Sigmoid colon (tissue), 7 donors: ENCODE data around the gene SPATA20. TPM values are rescaled to one million over a fixed set of nuclear protein-coding genes. Genes with fewer than 3 reads are reported as not detected.

Source experiments
- DNase-seq: peaks from one replicate; pipeline ENCODE4 v3.0.0-alpha.2; 2019
- H3K27ac ChIP-seq, 4 donors: fragments of 200-600 bp; sonication (generic); one replicate each; pipeline ENCODE4 v1.5.1; 2016 to 2019; ENCODE audit warnings: mild to moderate bottlenecking in 1 of 4
- H3K27me3 ChIP-seq, 3 donors: fragments of 200-600 bp; sonication (generic); one replicate each; pipeline ENCODE4 v1.5.1; 2019; ENCODE audit warnings: mild to moderate bottlenecking in 1 of 3
- H3K36me3 ChIP-seq, 4 donors: fragments of 200-600 bp; sonication (generic); one replicate each; pipeline ENCODE4 v1.5.1; 2016 to 2019
- H3K4me1 ChIP-seq, 4 donors: fragments of 200-600 bp; sonication (generic); one replicate each; pipeline ENCODE4 v1.5.1; 2017 to 2019
- H3K4me3 ChIP-seq, 4 donors: fragments of 200-600 bp; sonication (generic); one replicate each; pipeline ENCODE4 v1.5.1; 2017 to 2019; ENCODE audit warnings: mild to moderate bottlenecking in 2 of 4, moderate library complexity in 1 of 4
- H3K9me3 ChIP-seq, 4 donors: fragments of 200-600 bp in 3 of 4; sonication (generic) in 3 of 4; one replicate each; pipeline versions ENCODE4 v1.5.1 to v1.6.1; 2013 to 2019
- EP300 ChIP-seq, 4 donors: sonication (generic); formaldehyde crosslinking; IDR thresholded peaks; one replicate each; pipeline ENCODE4 v1.6.1; 2017; ENCODE audit warnings: antibody characterized with exemption in 4 of 4
- POLR2A ChIP-seq, 2 donors: fragments of 450-650 bp; IDR thresholded peaks; one replicate each; pipeline ENCODE4 v1.6.1; 2016; ENCODE audit warnings: antibody characterized with exemption in 2 of 2, mild to moderate bottlenecking in 2 of 2, moderate library complexity in 2 of 2
- POLR2AphosphoS5 ChIP-seq, 4 donors: sonication (generic); formaldehyde crosslinking; IDR thresholded peaks; one replicate each; pipeline ENCODE4 v1.6.1; 2017; ENCODE audit warnings: antibody characterized with exemption in 4 of 4
- WGBS, 2 donors: extraction: QIAGEN DNeasy Blood & Tissue Kit; methylation state at CpG; one replicate each; pipeline ENCODE4 v1.1.7; 2013; 5-methylcytosine and 5-hydroxymethylcytosine counted together
- intact Hi-C: fragments of 100-400 bp; cut with DNase I; formaldehyde crosslinking; loops from one replicate; pipeline ENCODE4 v1.15.1; 2023
- polyA plus RNA-seq, 3 donors: library from polyadenylated mRNA; stranded (reverse); fragments of 200-250 nt; gene quantifications; one replicate each; pipeline ENCODE4 v1.2.3, GENCODE V29; 2013
- total RNA-seq, 4 donors: library from RNA; depleted of rRNA; stranded (reverse); fragments of >200 nt; gene quantifications; one replicate each; pipeline ENCODE4 v1.1.0, GENCODE V29; 2016
- TF ChIP-seq, protein P1 (sequence below), 4 experiments: fragments of 450-650 bp in 3 of 4; fragments of 200-600 bp in 1 of 4; IDR thresholded peaks; one replicate each; pipeline ENCODE4 v1.5.1; 2016 to 2019; ENCODE audit warnings: antibody characterized with exemption in 4 of 4, mild to moderate bottlenecking in 3 of 4, moderate library complexity in 2 of 4
- donor health status: healthy with polysubstance abuse.
- donor health status: Bipolar disorder and iron deficiency.
- donor health status: healthy.

Gene SPATA20
- total and polyA plus RNA-seq, 7 donors: 24.0 to 81.7 (median 45.1) TPM

DNA sequence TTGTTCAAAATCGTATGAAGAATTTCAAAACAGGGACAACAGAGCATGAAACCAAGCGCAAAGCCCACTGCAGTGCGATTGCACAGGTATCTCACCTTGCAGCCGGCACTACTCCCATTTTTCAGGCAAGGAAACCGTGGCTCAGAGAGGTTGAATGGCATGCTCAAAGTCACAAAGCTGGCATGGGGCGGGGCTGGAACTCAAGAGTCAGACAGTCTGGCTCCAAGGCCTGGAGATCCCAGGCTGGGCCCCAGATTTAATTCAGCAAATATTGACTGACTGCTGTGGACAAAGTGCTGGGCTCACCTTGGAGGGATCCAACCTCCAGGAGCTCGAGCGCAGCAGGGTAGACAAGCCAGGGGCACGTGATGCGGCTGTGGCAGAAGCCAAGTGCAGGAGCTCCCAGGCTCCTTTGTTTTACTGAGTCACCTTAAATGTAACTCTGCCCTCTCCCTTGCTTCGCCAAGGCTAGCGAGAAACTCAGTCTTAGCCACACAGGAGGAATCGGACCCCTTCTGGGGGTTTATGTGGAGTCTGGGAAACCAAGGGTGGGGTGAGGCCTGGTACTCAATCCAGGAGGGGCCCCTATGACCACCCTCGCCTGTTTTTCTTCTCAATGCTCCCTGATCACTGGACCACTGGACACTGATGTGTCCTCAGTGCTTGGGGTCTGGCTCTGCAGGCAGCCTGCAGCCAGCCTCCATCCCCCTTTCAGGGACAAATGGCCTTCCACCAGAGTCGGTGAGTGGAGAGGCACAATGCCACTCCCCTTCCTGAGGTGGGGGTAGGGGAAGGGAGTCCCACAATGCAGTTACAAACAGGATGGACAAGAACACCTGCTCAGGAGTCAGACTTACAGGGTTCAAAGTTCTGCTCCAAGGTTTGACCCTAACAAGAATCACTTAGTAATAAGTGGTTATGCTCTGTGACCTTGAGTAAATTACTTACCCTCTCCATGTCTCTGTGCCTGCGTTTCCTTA lies 3.9 kb upstream of the SPATA20 start:
- DNase-seq: no peak
- WGBS, 2 donors: 20 to 74% methylated on average over 16 of the region's 16 CpGs
- intact Hi-C loops: loop anchor here (10.0 kb wide), 3 partner anchors 242 to 612 kb away; partner anchors contain the start of gene NME1
- Histone ChIP-seq H3K27ac (peak overlapping the region in 2 of 4 donors; percentile 72), H3K4me3 (peak overlapping the region in 2 of 4 donors; percentile 57 to 62), H3K9me3 (no peaks in the 10 kb centered on the region), H3K36me3 (no peaks in the 10 kb centered on the region), H3K27me3 (no peaks in the 10 kb centered on the region), H3K4me1 (peaks cover 0 to 33% (median 27%) of the 10 kb centered on the region in 4 donors)
- TF ChIP-seq EP300 (IDR thresholded peaks at IDR 0.05) (no peak), POLR2AphosphoS5 (IDR thresholded peaks at IDR 0.05) (no peak)
- TF ChIP-seq, protein P1, sequence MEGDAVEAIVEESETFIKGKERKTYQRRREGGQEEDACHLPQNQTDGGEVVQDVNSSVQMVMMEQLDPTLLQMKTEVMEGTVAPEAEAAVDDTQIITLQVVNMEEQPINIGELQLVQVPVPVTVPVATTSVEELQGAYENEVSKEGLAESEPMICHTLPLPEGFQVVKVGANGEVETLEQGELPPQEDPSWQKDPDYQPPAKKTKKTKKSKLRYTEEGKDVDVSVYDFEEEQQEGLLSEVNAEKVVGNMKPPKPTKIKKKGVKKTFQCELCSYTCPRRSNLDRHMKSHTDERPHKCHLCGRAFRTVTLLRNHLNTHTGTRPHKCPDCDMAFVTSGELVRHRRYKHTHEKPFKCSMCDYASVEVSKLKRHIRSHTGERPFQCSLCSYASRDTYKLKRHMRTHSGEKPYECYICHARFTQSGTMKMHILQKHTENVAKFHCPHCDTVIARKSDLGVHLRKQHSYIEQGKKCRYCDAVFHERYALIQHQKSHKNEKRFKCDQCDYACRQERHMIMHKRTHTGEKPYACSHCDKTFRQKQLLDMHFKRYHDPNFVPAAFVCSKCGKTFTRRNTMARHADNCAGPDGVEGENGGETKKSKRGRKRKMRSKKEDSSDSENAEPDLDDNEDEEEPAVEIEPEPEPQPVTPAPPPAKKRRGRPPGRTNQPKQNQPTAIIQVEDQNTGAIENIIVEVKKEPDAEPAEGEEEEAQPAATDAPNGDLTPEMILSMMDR (IDR thresholded peaks at IDR 0.05): no peak

GRCh38 chr17:50544516-50544915 lies 2.5 kb upstream of the SPATA20 start:
- intact Hi-C loops: loop anchor here (10.0 kb wide), 3 partner anchors 240 to 610 kb away; partner anchors contain the start of gene NME1

DNA sequence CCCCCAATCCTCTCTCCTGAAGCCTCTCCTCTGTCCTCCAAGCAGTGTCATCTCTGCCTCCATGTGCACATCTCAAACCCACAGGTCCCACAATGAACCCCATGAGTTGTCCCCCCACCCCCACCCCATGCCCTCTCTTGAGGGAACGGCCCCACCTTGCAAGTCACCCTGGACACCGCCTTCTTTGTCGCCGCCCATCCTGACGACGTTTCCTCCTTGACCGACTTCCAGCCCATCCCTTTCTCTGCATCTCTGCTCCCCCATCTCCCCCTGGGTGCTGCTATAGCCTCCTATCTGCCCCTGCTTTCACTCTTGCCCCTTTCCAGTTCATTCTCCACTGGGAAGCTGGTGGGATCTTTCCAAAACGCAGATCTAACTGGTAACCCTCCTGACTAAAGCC lies 1.7 kb upstream of the SPATA20 start:
- DNase-seq: no peak
- Histone ChIP-seq H3K9me3 (no peaks in the 10 kb centered on the region), H3K4me3 (no peak overlapping the region), H3K27ac (no peak overlapping the region), H3K36me3 (peaks cover 0 to 12% (median 4%) of the 10 kb centered on the region in 4 donors), H3K27me3 (no peaks in the 10 kb centered on the region), H3K4me1 (peaks cover 0 to 36% (median 28%) of the 10 kb centered on the region in 4 donors)
- no peak for TF ChIP-seq POLR2A (IDR thresholded peaks at IDR 0.05)
- no peak for TF ChIP-seq POLR2AphosphoS5 (IDR thresholded peaks at IDR 0.05)
- no peak for TF ChIP-seq EP300 (IDR thresholded peaks at IDR 0.05)
- TF ChIP-seq, protein P1 (IDR thresholded peaks at IDR 0.05): no peak
- intact Hi-C loops: loop anchor here (10.0 kb wide), 3 partner anchors 239 to 609 kb away; partner anchors contain the start of gene NME1
- 10 to 47% methylated on average over 8 of the region's 8 CpGs for WGBS, 2 donors

More at GRCh38 chr17:50544516-50544915, 2.5 kb upstream of the SPATA20 start:
- no peak overlapping the region for H3K27ac ChIP-seq
- 65 to 76% methylated on average over 7 of the region's 7 CpGs for WGBS, 2 donors
- H3K4me1 ChIP-seq: peaks cover 0 to 36% (median 28%) of the 10 kb centered on the region in 4 donors
- H3K27me3 ChIP-seq: no peaks in the 10 kb centered on the region
- no peak overlapping the region for H3K4me3 ChIP-seq
- no peak for TF ChIP-seq EP300 (IDR thresholded peaks at IDR 0.05)
- TF ChIP-seq, protein P1 (IDR thresholded peaks at IDR 0.05): no peak
- TF ChIP-seq POLR2AphosphoS5 (IDR thresholded peaks at IDR 0.05): no peak
- TF ChIP-seq POLR2A (IDR thresholded peaks at IDR 0.05): no peak
- no peak for DNase-seq
- peaks cover 0 to 8% (median 2%) of the 10 kb centered on the region in 4 donors for H3K36me3 ChIP-seq
- no peaks in the 10 kb centered on the region for H3K9me3 ChIP-seq

GRCh38 chr17:50546701-50547034 lies 306 bp upstream of the SPATA20 start:
- TF ChIP-seq POLR2AphosphoS5 (IDR thresholded peaks at IDR 0.05) (no peak), EP300 (IDR thresholded peaks at IDR 0.05) (no peak), POLR2A (IDR thresholded peaks at IDR 0.05) (no peak)
- TF ChIP-seq, protein P1 (IDR thresholded peaks at IDR 0.05): no peak
- DNase-seq: no peak
- no peaks in the 10 kb centered on the region for H3K9me3 ChIP-seq
- H3K27ac ChIP-seq: peak overlapping the region; percentile 82 to 88 (median 84)
- H3K36me3 ChIP-seq: peaks cover 0 to 23% (median 4%) of the 10 kb centered on the region in 4 donors
- no peaks in the 10 kb centered on the region for H3K27me3 ChIP-seq
- H3K4me3 ChIP-seq: peak overlapping the region; percentile 39 to 75 (median 64)
- intact Hi-C loops: loop anchor here (1.0 to 10.0 kb wide), 6 partner anchors 80 to 608 kb away; partner anchors contain the start of gene NME1
- peaks cover 0 to 36% (median 24%) of the 10 kb centered on the region in 4 donors for H3K4me1 ChIP-seq
- WGBS, 2 donors: 48 to 49% methylated on average over 4 of the region's 4 CpGs
